WI38 (cell line): ENCODE results near the gene BCORL1.
A peak's percentile ranks its signal among the peaks of the same experiment; 100 is the strongest.

Experiments used
- H3K4me3 ChIP-seq: 2 replicates; pipeline ENCODE4 v1.5.1; 2011; ENCODE audit warnings: low read depth, mild to moderate bottlenecking, control low read depth, low read length
- TF ChIP-seq, protein P1 (sequence below): IDR thresholded peaks from 2 replicates; pipeline ENCODE4 v1.5.1; 2012; ENCODE audit warnings: low read depth, mild to moderate bottlenecking, control low read depth, low read length

The BCORL1 gene

GRCh38 chrX:129982300-129983251 is at the start of gene BCORL1:
Gene BCORL1, plus strand, starts transcription at chrX:129982635. Its CDS starts 22,597 bp downstream, at chrX:130005232.
- TF ChIP-seq, protein P1, sequence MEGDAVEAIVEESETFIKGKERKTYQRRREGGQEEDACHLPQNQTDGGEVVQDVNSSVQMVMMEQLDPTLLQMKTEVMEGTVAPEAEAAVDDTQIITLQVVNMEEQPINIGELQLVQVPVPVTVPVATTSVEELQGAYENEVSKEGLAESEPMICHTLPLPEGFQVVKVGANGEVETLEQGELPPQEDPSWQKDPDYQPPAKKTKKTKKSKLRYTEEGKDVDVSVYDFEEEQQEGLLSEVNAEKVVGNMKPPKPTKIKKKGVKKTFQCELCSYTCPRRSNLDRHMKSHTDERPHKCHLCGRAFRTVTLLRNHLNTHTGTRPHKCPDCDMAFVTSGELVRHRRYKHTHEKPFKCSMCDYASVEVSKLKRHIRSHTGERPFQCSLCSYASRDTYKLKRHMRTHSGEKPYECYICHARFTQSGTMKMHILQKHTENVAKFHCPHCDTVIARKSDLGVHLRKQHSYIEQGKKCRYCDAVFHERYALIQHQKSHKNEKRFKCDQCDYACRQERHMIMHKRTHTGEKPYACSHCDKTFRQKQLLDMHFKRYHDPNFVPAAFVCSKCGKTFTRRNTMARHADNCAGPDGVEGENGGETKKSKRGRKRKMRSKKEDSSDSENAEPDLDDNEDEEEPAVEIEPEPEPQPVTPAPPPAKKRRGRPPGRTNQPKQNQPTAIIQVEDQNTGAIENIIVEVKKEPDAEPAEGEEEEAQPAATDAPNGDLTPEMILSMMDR = no peak
- H3K4me3 ChIP-seq = no peak within 1 kb of the TSS; the same call in 1 of the 2 replicates

- H3K4me3 ChIP-seq = peak overlapping the region; percentile 44
- TF ChIP-seq, protein P1 = no peak
Measured at GRCh38 chrX:129932821-129933321, 49.6 kb upstream of the BCORL1 start.

GRCh38 chrX:129933700-129934099 is 48.7 kb upstream of the BCORL1 start:
- no peak overlapping the region for H3K4me3 ChIP-seq
- TF ChIP-seq, protein P1 = no peak

- TF ChIP-seq, protein P1 = no peak
- no peak overlapping the region for H3K4me3 ChIP-seq
Measured at GRCh38 chrX:129934461-129934860, 48.0 kb upstream of the BCORL1 start.

- TF ChIP-seq, protein P1 = no peak
- H3K4me3 ChIP-seq = no peak overlapping the region
Measured at GRCh38 chrX:129934952-129935351, 47.5 kb upstream of the BCORL1 start.

DNA sequence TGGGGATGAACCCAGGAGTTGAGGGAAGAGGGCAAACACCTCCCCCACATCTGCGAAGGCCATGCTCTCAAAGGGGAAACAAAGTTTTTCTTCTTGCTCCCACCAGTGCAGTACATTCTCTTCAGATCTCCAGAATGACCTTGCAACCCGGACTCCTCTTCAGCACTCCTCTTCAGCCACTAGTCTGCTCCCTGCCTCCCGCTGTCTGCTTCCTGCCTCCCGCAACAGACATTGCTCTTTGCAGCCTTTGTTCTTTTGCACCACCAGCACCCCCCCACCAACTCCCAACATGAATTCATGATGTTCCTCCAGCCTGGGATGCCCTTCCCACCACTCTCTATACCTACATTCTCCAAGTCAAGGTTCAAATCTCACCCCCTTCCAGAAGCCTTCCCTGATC is 44.4 kb upstream of the BCORL1 start:
- TF ChIP-seq, protein P1 = no peak
- H3K4me3 ChIP-seq = no peak overlapping the region

DNA sequence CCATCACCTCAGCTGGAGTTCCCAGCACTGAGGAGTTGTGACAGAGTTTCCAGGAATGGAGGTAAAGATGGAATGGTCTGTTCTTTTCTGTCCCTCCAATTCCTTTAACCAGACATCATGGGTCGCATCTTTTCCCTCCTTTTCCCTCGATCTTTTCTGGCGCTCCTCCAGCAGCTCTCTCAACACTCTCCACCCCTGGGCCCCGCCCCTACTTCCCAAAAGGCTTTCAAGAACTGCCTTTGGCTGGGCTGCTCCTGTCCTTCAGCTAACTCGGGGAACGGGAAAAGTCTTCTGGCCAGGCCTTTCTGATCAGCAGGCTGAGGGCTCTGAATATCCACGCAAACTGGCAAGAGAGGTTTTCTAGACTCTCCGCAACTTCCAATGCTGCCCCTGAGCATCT is 42.4 kb upstream of the BCORL1 start:
- TF ChIP-seq, protein P1 = no peak
- no peak overlapping the region for H3K4me3 ChIP-seq
